Progenitor cell of endocrine pancreas (in vitro differentiated cells): Measurements from ENCODE around the gene CDCP1. TPM values are rescaled to one million over a fixed set of nuclear protein-coding genes. Genes with fewer than 3 reads are reported as not detected.
A peak's percentile ranks its signal among the peaks of the same experiment; 100 is the strongest.
"Not testable (repeated sequence)": the region's sequence is repeated elsewhere in the genome, so short reads cannot be mapped to it uniquely, and the experiment has no call there.

Source experiments
- DNase-seq: peaks from one replicate; pipeline ENCODE4 v3.0.0; 2021; ENCODE audit warnings: low spot score; ENCODE audit not compliant: unreplicated experiment
- H3K27ac Mint-ChIP-seq: 2 replicates; pipeline ENCODE4 v1.8.0; 2021; ENCODE audit warnings: mild to moderate bottlenecking, moderate library complexity, mixed read lengths
- H3K27me3 Mint-ChIP-seq: 2 replicates; pipeline ENCODE4 v1.8.0; 2021; ENCODE audit warnings: mixed read lengths
- H3K36me3 Mint-ChIP-seq: 2 replicates; pipeline ENCODE4 v1.8.0; 2022; ENCODE audit warnings: mixed read lengths; ENCODE audit not compliant: insufficient read depth
- H3K4me1 Mint-ChIP-seq: 2 replicates; pipeline ENCODE4 v1.8.0; 2021; ENCODE audit warnings: low read depth, mixed read lengths
- H3K4me3 Mint-ChIP-seq: 2 replicates; pipeline ENCODE4 v1.8.0; 2021; ENCODE audit warnings: low read depth, mild to moderate bottlenecking, moderate library complexity, mixed read lengths
- H3K9me3 Mint-ChIP-seq: 2 replicates; pipeline ENCODE4 v1.8.0; 2021; ENCODE audit warnings: low read depth, mixed read lengths
- CTCF ChIP-seq: fragments of 200-600 bp; sonication (generic); IDR thresholded peaks from one replicate; pipeline ENCODE4 v1.5.0; 2021; ENCODE audit warnings: antibody characterized with exemption, mild to moderate bottlenecking; ENCODE audit not compliant: unreplicated experiment
- total RNA-seq: library from RNA; stranded (reverse); gene quantifications from 2 replicates; pipeline ENCODE4 v1.2.1, GENCODE V29; 2021

CDCP1 gene
- total RNA-seq, 1 donor from 2014 or later: 15.3 TPM

GRCh38 chr3:45082142-45082538 lies 64.0 kb downstream of the CDCP1 start:
- Mint-ChIP-seq H3K27me3 (peaks cover 5% of the 10 kb centered on the region), H3K9me3 (no peaks in the 10 kb centered on the region), H3K27ac (no peak overlapping the region), H3K4me3 (no peak overlapping the region), H3K4me1 (peaks cover 12% of the 10 kb centered on the region), H3K36me3 (no peaks in the 10 kb centered on the region)
- no peak for DNase-seq
- TF ChIP-seq CTCF: no peak

GRCh38 chr3:45081506-45082141 lies 64.6 kb downstream of the CDCP1 start:
- no peak for DNase-seq
- peaks cover 5% of the 10 kb centered on the region for H3K27me3 Mint-ChIP-seq
- no peak for TF ChIP-seq CTCF
- no peak overlapping the region for H3K4me3 Mint-ChIP-seq
- no peaks in the 10 kb centered on the region for H3K9me3 Mint-ChIP-seq
- H3K4me1 Mint-ChIP-seq: peaks cover 12% of the 10 kb centered on the region
- no peaks in the 10 kb centered on the region for H3K36me3 Mint-ChIP-seq
- H3K27ac Mint-ChIP-seq: no peak overlapping the region

- H3K4me3 Mint-ChIP-seq: no peak overlapping the region
These were observed 65.4 kb downstream of the CDCP1 start for GRCh38 chr3:45080824-45081223.

GRCh38 chr3:45079715-45080114 lies 66.5 kb downstream of the CDCP1 start:
- Mint-ChIP-seq H3K27ac (no peak overlapping the region), H3K9me3 (no peaks in the 10 kb centered on the region)
- no peak for TF ChIP-seq CTCF

More at GRCh38 chr3:45080824-45081223, 65.4 kb downstream of the CDCP1 start:
- no peaks in the 10 kb centered on the region for H3K36me3 Mint-ChIP-seq
- DNase-seq: no peak
- peaks cover 5% of the 10 kb centered on the region for H3K27me3 Mint-ChIP-seq
- no peak for TF ChIP-seq CTCF
- no peak overlapping the region for H3K27ac Mint-ChIP-seq
- no peaks in the 10 kb centered on the region for H3K9me3 Mint-ChIP-seq
- H3K4me1 Mint-ChIP-seq: peaks cover 12% of the 10 kb centered on the region

GRCh38 chr3:45078910-45079522 lies 67.2 kb downstream of the CDCP1 start:
- Mint-ChIP-seq H3K27me3 (peaks cover 8% of the 10 kb centered on the region), H3K4me3 (no peak overlapping the region), H3K27ac (peak overlapping the region; percentile 81), H3K36me3 (no peaks in the 10 kb centered on the region), H3K9me3 (no peaks in the 10 kb centered on the region), H3K4me1 (peaks cover 2% of the 10 kb centered on the region)
- peak; percentile 33 for TF ChIP-seq CTCF
- DNase-seq: no peak

More at GRCh38 chr3:45079715-45080114, 66.5 kb downstream of the CDCP1 start:
- Mint-ChIP-seq H3K27me3 (peaks cover 5% of the 10 kb centered on the region), H3K4me1 (peaks cover 7% of the 10 kb centered on the region), H3K4me3 (no peak overlapping the region), H3K36me3 (no peaks in the 10 kb centered on the region)
- no peak for DNase-seq

GRCh38 chr3:45078256-45078655 lies 67.9 kb downstream of the CDCP1 start:
- not testable (repeated sequence) for H3K4me1 Mint-ChIP-seq, H3K9me3 Mint-ChIP-seq, H3K36me3 Mint-ChIP-seq, H3K4me3 Mint-ChIP-seq, H3K27ac Mint-ChIP-seq, DNase-seq
- H3K27me3 Mint-ChIP-seq: peaks cover 10% of the 10 kb centered on the region
